Liver (tissue), 3 donors: ENCODE data around the gene MAPKAP1.

Source experiments
- CTCF ChIP-seq: fragments of 150-350 bp; IDR thresholded peaks from 2 replicates; pipeline ENCODE4 v1.5.1; 2017; ENCODE audit warnings: improper control_type of control experiment, low read depth, low read length; ENCODE audit not compliant: missing input control
- GABPA ChIP-seq, 2 donors: IDR thresholded peaks in 1 of 2; conservative IDR thresholded peaks in 1 of 2; 2 replicates each; pipeline ENCODE4 v1.6.1; 2016; ENCODE audit warnings: antibody characterized with exemption in 2 of 2, mild to moderate bottlenecking in 1 of 2, moderate library complexity in 1 of 2
- MAX ChIP-seq: IDR thresholded peaks from 2 replicates; pipeline ENCODE4 v1.6.1; 2016; ENCODE audit warnings: antibody characterized with exemption
- TAF1 ChIP-seq: conservative IDR thresholded peaks from 2 replicates; pipeline ENCODE4 v1.6.1; 2016; ENCODE audit warnings: antibody characterized with exemption, mild to moderate bottlenecking
- ZBTB33 ChIP-seq: IDR thresholded peaks from 2 replicates; pipeline ENCODE4 v1.6.1; 2016; ENCODE audit warnings: antibody characterized with exemption
- donor health status: healthy.
- donor health status: healthy.

- TF ChIP-seq CTCF (no peak), TAF1 (no peak), GABPA (IDR thresholded peaks at IDR 0.05 in 1 of 2, conservative IDR thresholded peaks at IDR 0.05 in 1 of 2) (no peak), MAX (no peak), ZBTB33 (no peak)
Measured at GRCh38 chr9:125749287-125749935, 42.4 kb upstream of the MAPKAP1 start.
